ENCODE results near the gene KIF4B.
"Not testable (repeated sequence)": the region's sequence is repeated elsewhere in the genome, so short reads cannot be mapped to it uniquely, and the experiment has no call there.

The KIF4B gene, protein sequence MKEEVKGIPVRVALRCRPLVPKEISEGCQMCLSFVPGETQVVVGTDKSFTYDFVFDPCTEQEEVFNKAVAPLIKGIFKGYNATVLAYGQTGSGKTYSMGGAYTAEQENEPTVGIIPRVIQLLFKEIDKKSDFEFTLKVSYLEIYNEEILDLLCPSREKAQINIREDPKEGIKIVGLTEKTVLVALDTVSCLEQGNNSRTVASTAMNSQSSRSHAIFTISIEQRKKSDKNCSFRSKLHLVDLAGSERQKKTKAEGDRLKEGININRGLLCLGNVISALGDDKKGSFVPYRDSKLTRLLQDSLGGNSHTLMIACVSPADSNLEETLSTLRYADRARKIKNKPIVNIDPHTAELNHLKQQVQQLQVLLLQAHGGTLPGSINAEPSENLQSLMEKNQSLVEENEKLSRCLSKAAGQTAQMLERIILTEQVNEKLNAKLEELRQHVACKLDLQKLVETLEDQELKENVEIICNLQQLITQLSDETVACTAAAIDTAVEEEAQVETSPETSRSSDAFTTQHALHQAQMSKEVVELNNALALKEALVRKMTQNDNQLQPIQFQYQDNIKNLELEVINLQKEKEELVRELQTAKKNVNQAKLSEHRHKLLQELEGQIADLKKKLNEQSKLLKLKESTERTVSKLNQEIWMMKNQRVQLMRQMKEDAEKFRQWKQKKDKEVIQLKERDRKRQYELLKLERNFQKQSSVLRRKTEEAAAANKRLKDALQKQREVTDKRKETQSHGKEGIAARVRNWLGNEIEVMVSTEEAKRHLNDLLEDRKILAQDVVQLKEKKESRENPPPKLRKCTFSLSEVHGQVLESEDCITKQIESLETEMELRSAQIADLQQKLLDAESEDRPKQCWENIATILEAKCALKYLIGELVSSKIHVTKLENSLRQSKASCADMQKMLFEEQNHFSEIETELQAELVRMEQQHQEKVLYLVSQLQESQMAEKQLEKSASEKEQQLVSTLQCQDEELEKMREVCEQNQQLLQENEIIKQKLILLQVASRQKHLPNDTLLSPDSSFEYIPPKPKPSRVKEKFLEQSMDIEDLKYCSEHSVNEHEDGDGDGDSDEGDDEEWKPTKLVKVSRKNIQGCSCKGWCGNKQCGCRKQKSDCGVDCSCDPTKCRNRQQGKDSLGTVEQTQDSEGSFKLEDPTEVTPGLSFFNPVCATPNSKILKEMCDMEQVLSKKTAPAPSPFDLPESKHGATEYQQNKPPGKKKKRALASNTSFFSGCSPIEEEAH

DNA sequence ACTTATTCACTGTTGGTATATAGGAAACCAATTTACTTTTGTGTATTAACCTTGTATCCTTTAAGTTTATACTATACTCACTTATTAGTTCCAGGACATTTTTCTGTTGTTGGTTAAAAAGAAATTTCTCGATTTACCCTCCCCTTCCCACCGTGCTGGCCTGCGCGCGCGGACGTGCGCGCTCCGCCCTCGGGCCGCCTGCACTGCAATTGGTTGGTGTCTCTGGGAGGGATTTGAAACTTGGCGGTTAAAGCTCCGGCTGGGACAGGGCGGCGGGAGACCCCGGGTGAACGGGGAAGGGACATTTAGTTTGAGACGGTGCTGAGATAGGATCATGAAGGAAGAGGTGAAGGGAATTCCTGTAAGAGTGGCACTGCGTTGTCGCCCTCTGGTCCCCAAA lies at the start of gene KIF4B:
TSS of gene KIF4B (plus strand) at position 230 of the 400 bp plus-strand sequence. CDS start at position 335, 105 bp downstream.
- DNase-seq = no peak

DNA sequence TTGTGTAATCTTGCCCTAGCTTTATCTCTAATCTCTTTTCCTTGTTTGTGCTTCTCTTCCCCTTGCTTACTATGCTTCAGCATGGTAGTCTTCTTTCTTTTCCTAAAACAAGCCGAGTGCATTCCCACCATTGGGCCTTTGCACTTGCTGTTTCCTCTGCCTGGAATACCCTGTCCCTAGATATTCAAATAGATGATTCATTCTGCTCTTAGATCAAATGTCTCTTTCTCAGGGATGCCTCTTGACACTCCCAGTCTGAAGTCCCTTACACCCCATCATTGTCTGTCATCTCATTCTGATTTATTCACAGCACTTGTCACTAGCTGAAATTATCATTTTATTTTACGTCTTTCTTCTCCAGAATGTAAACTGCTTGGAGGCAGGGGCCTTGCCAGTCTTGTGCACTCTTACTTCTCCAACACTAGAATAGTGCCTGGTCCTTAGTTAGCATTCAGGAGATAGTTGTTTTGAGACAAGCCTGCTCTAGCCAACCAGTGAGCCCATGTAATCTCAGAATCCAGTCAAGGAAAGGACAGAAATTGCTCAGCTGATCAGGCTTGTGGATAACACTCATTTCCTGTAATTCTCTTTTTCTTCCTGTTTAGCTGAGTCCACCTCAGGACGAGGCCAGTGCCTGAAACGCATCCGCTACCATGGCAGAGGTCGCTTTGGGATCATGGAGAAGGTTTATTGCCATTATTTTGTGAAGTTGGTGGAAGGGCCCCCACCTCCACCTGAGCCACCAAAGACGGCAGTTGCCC lies 47.3 kb upstream of the KIF4B start:
- DNase-seq = no peak

DNA sequence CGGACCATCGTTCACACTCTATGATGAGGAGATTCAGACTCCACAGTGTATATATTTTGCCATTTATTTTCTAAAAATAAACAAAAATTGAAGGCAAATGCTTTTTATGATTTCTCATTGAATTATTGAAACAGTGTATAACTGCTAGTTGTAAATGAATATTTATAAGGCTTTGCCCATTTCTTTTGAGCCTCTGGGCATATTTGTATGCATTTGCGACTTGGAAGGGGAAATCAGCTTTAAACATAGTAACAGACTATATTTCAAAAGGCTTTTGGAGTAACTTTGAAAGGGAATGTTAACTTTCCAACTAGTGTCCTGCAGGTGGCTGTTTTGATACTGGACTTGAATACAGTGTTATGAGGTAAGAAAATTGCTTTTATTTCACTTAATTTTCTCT lies 46.7 kb upstream of the KIF4B start:
- no peak for DNase-seq

DNA sequence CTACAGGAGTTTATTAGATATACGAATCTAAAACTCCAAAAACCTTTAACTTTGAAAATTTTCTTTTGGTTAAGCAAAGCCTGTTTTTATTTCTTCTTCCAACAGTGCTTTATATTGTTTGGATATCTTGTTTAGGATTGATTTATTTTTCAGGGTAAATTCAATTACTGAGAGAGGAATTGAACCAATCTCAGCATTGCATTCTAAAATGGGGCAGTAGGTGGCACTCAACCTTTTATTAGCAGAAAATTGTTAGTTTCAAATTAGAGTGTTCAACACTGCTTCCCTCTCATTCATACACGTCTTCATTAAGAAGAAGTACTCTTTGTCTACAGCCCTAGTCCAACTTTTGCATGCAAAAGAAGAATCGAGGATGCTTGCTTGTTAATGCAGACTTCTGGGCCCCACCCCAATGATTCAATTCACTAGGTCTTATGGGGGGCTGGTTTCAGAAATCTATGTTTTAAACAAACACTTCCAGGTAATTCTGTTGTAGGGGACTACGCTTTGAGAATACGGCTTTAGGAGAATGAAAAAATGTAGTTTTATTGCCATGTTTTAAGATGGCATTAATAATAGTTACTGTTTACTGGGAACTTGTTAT lies 46.0 kb upstream of the KIF4B start:
- DNase-seq = no peak

DNA sequence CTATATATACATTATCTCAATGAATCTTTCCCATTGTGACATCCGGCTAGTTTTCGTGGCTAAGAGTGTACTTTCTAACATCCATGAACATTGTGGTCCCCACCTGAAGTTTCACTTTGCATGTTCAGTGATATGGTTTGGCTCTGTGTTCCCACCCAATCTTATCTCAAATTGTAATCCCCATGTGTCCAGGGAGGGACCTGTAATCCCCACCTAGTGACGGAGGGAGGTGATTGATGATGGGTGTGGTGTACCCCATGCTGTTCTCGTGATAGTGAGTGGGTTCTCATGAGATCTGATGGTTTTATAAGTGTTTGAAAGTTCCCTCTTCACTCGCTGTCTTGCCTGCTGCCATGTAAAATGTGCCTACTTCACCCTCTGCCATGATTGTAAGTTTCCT lies 44.6 kb upstream of the KIF4B start:
- no peak for DNase-seq

DNA sequence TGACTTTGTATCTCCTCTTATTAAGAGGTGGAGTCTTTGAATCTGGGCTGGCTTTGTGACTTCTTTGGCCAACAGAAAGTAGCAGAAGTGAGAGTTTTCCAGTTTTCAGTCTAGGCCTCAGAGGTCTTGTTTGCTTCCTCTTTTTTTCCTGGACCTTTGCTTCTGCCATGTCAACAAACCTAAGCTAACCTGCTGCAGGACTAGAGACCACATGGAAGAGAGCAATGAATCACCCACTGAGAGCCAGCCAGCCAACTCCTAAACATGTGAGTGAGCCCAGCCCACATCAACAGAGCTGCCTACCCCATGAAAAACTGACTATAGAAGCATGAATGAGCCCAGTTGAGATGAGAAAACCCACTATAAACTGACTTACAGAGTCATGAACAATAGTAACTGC lies 42.8 kb upstream of the KIF4B start:
- DNase-seq = no peak

DNA sequence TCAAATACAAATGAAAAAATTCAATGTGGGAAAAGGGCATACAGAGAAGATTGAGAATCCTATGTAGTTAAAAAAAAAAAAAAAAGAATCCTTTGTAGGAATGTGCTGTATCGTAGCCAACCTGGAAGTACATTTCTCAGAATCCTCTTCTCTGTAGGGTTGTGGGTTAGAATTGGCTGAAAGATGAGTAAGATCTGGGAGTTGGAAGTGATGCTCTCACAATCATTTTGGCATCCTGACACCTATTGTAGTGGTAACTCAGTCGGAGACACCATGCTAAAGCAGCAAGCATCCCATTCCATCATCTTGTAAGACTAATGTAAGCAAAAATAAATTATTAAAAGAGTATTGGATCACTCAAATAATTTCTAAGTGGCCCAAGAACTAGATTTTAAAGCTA lies 42.1 kb upstream of the KIF4B start:
- no peak for DNase-seq

DNA sequence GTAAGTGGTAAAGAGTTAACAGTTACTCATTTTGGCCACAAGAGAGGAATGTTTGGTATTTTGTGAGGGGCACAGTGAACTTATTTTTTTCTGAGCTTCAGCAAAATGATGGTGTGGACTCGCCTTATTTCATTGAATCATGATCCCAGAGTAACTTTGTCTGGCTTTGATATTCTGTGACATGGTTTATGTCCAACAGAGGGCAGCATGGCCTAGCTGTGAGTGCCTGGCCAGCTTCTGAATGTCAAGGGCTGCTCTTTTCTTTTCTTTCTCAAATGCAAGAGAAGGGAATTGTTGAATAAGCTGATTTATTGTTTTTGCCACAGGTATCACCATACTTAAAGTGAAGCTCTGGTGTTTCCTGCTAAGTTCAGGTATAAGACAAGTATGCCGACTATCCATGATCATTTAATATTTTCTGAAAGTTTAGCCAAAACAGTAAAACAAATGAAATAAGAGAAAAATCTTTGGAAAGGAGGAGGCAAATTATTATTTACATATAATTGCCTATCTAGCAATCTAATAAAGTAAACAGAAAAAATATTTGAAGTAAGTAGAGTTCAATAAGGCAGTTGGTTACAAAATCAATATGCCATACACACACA lies 41.0 kb upstream of the KIF4B start:
- no peak for DNase-seq

DNA sequence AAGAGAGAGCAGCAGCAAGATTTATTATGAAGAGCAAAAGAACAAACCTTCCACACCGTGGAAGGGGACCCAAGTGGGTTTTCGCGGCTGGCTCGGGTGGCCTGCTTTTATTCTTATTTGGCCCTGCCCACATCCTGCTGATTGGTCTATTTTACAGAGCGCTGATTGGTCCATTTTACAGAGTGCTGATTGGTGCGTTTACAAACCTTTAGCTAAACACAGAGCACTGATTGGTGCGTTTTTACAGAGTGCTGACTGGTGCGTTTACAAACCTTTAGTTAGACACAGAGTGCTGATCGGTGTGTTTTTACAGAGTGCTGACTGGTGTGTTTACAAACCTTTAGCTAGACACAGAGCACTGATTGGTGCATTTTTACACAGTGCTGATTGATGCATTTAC lies 37.5 kb upstream of the KIF4B start:
- DNase-seq = not testable (repeated sequence)

DNA sequence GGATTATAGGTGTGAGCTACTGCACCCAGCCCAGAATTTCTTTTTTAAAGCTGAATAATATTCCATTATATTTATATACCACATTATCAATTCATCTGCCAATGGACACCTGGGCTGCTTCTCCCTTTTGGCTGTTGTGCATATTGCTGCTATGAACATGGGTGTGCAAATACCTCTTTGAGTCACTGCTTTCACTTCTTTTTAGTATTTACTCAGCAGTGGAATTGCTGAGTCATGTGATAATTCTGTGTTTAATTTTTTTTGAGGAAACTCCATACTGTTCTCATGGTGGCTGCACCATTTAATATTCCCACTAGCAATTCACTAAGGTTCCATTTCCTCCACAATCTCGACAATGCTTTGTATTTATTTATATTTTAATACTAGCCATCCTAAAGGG lies 36.1 kb upstream of the KIF4B start:
- no peak for DNase-seq

DNA sequence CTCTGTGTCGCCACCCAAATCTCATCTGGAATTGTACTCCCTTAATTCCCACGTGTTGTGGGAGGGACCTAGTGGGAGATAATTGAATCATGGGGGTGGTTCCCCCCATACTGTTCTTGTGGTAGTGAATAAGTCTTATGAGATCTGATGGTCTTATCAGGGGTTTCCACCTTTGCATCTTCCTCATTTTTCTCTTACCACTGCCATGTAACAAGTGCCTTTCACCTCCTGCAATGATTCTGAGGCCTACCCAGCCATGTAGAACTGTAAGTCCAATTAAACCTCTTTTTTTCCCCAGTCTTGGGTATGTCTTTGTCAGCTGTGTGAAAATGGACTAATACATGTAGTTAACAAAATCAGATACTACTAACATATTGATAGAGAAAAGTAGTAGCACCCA lies 35.3 kb upstream of the KIF4B start:
- not testable (repeated sequence) for DNase-seq

DNA sequence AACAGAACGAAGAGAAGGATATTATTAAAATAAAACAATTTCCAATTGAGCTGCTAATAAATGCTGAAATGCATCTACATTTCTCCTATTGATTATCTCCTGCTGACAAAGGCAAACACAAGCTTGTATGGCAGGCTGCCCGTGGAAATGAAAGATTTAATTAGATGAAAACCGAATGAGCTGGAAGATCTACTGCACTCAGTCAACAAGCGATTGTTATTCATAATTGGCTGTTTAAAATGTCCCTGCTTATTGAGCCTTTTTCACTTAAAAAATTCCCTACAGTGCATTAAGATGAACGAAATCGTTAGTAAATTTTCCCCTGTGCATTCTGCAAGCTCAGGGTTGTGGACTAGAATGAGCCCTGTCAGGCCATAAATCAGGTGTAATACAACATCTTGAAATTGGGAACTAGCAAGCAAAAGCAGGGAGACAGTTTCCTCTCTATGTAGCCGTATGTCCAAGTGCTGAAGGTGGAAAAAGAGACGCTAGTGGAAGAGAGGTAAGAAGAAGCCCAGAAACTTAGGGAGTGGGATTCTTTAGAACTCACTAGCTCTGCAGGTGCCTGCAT lies 28.5 kb upstream of the KIF4B start:
- DNase-seq = no peak

DNA sequence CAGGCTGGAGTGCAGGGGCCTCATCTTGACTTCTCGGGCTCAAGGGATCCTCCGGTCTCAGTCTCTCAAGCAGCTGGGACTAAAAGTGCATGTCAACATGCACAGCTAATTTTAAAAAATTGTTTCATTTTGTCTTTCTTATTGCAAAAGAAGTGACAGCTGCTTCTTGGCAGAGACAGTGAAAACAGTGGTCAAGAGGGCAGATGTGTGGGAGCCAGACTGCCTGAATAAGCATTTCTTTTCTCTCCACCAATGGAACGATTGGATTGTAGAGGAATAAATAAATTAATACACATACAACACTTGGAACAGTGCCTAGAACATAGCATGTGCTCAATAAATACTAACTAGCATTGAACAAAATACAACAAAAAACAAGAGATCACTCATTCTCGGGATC lies 27.4 kb upstream of the KIF4B start:
- no peak for DNase-seq

DNA sequence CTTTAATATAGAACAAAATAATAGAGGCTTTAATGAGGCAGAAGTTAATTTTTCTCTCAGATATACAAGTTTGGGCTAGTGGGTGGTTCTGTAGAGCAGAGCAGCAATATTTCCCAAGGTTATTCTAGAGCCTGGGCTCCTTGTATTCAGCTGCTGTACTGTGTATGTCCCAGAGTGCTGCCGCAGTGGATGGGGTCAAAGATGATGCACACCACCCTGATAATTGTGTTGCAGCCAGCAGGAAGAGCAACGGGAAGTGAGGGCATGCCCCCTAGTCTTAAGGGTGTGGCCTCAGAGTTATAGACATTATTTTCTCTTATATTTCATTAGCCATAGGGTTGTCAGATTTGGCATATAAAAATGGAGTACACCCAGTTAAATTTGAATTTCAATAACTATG lies 23.9 kb upstream of the KIF4B start:
- DNase-seq = no peak

DNA sequence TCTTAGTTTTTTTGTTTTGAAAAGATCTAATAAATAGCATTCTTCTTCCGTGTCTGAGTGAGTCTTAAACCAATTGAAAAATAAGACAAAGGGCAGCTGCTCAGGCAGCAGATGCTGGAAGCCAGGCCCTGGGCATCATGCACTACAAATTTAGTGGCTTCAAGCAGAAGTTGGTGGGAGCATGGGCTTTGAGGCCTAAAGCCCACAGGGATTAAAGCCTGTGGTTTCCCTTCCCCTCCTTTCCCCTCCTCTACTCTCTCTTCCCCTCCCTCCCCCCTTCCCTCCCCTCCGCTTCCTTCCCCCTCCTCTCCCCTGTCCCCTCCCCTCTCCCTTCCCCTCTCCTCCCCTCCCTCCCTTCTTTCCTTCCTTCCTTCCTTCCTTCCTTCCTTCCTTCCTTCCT lies 20.1 kb upstream of the KIF4B start:
- no peak for DNase-seq

DNA sequence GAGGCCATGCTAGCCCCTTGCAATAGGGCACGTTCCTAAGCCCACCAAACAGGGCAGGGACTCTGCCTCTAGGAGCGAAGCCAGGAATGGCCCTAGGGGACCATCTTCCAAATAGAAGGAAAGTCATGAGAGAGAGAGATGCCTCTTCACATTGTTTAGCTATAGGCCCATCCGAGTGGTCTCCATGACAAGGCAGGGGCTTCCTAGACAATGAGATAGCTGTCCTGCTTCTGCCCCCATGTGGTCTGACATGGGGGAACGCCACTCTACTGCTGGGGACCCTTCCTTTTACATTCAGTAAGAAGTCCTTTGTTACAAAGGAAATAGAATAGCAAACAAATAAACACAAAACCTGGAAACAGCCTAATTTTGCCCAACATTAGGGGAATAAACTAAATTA lies 17.9 kb upstream of the KIF4B start:
- DNase-seq = no peak

DNA sequence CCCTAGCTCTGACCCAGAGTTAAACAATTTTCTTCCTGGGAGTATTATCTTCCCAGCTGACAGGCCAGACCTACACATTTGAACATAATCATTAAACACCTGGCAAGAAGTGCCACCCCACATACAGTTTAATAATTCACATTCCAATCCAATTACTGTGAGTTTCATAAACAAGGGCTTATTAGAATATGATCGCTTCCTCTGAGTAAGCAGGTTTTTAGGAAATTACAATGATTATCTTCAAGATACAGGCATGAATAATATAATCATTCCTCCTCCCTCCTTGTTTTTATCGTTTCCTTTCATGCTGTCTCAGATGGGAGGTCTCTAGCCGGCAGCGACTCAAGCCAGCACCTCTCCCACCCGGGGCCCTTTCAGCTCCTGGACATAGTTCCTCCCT lies 15.8 kb upstream of the KIF4B start:
- DNase-seq = no peak

DNA sequence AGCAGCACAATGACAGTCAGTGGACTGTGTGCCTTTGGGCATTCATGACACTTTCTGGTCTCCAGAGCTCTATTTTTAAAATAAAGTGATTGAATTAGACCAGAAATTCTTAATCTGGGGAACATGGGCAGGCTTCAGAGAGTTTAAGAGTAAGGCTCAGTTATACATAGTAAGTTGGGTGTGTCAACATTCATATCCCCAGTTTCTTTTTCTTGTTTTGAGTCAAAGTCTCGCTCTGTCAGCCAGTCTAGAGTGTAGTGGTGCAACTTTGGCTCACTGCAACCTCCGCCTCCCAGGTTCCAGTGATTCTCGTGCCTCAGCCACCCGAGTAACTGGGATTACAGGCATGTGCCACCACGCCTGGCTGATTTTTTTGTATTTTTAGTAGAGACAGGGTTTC lies 13.7 kb upstream of the KIF4B start:
- no peak for DNase-seq

DNA sequence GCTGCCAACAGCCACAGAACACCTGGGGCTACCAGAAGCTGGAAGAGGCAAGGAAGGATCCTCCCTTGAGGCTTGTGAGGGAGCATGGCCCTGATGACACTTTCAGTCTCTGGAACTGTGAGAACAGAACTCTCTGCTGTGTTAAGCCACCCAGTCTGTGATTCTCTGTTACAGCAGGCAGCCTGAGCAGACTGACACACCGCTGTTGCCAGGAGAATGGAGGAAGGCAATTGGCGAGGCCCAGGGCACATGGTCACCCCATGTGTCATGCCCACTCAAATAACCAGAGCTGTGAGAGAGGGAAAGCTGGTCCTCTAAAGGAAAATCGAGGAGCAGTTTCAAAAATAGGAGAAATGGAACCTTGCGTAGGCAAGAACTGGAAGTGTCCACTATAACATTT lies 12.0 kb upstream of the KIF4B start:
- DNase-seq = no peak

DNA sequence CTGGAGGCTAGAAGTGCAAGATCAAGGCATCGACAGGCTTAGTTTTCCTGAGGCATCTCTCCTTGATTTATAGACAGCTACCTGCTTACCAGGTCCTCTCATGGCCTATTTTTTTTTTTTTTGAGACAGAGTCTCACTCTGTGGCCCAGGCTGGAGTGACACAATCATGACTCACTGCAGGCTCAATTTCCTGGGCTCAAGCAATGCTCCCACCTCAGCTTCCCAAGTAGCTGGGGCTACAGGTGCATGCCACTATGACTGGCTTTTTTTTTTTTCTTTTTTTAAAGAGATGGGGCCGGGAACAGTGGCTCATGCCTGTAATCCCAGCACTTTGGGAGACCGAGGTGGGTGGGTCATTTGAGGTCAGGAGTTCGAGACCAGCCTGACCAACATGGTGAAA lies 10.8 kb upstream of the KIF4B start:
- DNase-seq = not testable (repeated sequence)

DNA sequence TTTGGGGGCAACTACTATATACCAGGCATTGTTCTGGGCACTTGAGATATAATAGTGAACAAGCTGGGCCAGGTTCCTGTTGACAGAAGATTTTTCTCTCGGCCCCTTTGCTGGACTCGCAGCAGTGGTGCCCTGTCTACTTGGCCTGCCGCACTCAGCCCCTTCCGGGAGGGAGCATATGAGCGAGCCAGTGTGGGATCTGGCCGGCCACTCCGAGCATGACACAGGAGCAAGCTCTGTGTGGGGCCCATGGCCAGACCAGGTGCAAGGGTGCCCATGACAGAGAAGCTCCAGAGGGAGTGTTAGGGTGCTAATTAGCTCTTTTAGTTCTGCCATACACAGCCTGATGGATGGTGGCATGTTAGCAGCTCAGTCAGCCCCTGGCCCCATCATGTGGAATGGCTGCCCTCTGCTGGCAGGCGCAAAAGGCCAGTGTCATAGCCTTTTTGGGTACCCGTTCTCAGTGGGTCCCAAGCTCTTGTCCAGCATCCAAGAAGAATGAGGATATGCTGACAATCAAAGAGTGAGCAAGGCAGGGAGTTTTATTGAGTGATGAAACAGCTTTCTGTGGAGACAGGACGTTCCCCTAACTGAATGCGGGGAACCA lies 9.3 kb upstream of the KIF4B start:
- DNase-seq = peak; percentile 29 to 39

All from activated T-cell treated with anti-CD3 and anti-CD28 coated beads, Interleukin-2, amount 50 U/mL, for 48 hours (primary cell).